Adrenal gland (tissue), 5 donors: ENCODE results near the gene COQ9.

Experiments used
- POLR2A ChIP-seq, 2 donors: fragments of 450-650 bp; IDR thresholded peaks; one replicate each; pipeline ENCODE4 v1.6.1; 2017; ENCODE audit warnings: antibody characterized with exemption in 2 of 2, mild to moderate bottlenecking in 2 of 2, moderate library complexity in 1 of 2
- TF ChIP-seq, protein P1 (sequence below), 6 experiments: fragments of 450-650 bp in 4 of 6; fragments of 200-600 bp in 2 of 6; sonication (generic) in 1 of 6; IDR thresholded peaks; 1 replicate in 5 of 6; 2 replicates in 1 of 6; pipeline versions ENCODE4 v1.5.1 to v1.8.0; 2016 to 2021; ENCODE audit warnings: antibody characterized with exemption in 6 of 6, mild to moderate bottlenecking in 2 of 6, moderate library complexity in 1 of 6
- donor health status: DM: no; HTN: no; CAD: no.

DNA sequence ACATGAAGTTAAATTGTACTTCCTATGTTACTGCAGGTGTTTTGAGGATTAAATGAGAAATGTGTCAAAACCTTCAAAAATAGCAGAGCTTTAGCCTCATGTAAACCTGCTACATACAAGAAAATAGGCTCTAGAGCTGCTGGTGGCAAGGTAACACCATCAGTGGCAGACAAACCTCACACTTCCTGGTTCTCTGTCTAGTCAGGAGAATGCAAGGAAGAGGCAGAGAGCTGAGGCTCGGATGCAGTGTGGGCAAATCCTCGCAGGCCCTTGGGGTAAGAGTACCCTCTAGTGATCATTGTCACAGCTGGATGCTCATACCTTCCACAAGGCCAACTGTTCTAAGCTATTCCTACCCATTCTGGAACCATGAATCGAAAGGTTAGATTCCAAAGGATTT, 14.3 kb upstream of the COQ9 start:
- no peak for TF ChIP-seq POLR2A (IDR thresholded peaks at IDR 0.05)
- TF ChIP-seq, protein P1, sequence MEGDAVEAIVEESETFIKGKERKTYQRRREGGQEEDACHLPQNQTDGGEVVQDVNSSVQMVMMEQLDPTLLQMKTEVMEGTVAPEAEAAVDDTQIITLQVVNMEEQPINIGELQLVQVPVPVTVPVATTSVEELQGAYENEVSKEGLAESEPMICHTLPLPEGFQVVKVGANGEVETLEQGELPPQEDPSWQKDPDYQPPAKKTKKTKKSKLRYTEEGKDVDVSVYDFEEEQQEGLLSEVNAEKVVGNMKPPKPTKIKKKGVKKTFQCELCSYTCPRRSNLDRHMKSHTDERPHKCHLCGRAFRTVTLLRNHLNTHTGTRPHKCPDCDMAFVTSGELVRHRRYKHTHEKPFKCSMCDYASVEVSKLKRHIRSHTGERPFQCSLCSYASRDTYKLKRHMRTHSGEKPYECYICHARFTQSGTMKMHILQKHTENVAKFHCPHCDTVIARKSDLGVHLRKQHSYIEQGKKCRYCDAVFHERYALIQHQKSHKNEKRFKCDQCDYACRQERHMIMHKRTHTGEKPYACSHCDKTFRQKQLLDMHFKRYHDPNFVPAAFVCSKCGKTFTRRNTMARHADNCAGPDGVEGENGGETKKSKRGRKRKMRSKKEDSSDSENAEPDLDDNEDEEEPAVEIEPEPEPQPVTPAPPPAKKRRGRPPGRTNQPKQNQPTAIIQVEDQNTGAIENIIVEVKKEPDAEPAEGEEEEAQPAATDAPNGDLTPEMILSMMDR (IDR thresholded peaks at IDR 0.05), result no peak
